ENCODE data around the gene PRKCH. TPM values are rescaled to one million over a fixed set of nuclear protein-coding genes. Genes with fewer than 3 reads are reported as not detected.
"Not testable (repeated sequence)": the region's sequence is repeated elsewhere in the genome, so short reads cannot be mapped to it uniquely, and the experiment has no call there.

Gene PRKCH
- total RNA-seq, 2 experiments from 2014 or later, result 0.85 to 2.3 TPM

DNA sequence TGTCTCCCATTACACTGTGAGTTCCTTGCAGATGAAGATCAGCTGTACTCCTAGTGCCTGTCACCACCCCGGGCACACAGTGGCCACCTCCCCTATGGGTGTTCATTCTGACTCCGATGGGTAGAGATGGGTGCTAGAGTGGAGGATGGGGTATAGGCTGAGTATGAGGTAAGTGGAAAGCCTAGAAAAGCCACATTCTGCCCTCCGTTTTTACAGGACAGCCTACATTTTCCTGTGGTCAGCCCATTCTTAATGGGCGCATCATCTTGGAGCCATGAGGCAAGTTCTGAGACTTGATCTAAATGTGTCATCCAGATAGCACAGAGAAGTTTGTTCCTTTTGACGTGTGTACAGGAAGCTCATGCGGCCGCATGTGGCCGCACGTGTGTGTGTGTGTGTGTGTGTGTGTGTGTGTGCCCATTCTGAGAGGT lies 207.2 kb downstream of the PRKCH start:
- H3K4me1 ChIP-seq (ENCODE audit: insufficient read depth, low read length, poor library complexity, severe bottlenecking), result peaks cover 26% of the 10 kb centered on the region

GRCh38 chr14:61529360-61529759 lies 208.0 kb downstream of the PRKCH start:
- not testable (repeated sequence) for BruUV-seq (replicated peaks)

More for the DNA sequence above, 207.2 kb downstream of the PRKCH start:
- no peak overlapping the region for H3K27ac ChIP-seq (ENCODE audit: low read depth, low read length, poor library complexity, severe bottlenecking)
- H3K79me2 ChIP-seq (ENCODE audit: insufficient read depth, low read depth, low read length), result no peaks in the 10 kb centered on the region
- no peak overlapping the region for H3K4me3 ChIP-seq (ENCODE audit: low read depth, low read length, poor library complexity, severe bottlenecking)
- CTCF ChIA-PET (ENCODE audit: unreplicated experiment), result no interaction called here
- H2AFZ ChIP-seq (ENCODE audit: low read length), result no peak overlapping the region
- no TSS peak for BruUV-seq (replicated peaks)
- no peaks in the 10 kb centered on the region for H3K9me3 ChIP-seq (ENCODE audit: low read length)
- H3K36me3 ChIP-seq (ENCODE audit: insufficient read depth, low read length), result no peaks in the 10 kb centered on the region
- no peak for DNase-seq (ENCODE audit: low spot score)
- POLR2A ChIA-PET, result interaction anchor here (0.6 kb wide), 1 partner anchor 99 kb away, joined by 3 read pairs; no protein-coding TSS in a partner anchor
- H3K9me2 ChIP-seq (ENCODE audit: insufficient read depth, low read length), result no peaks in the 10 kb centered on the region
- no peak overlapping the region for H3K4me2 ChIP-seq (ENCODE audit: low read length)
- H4K20me1 ChIP-seq (ENCODE audit: insufficient read depth, low read length), result no peaks in the 10 kb centered on the region
- intact Hi-C loops (cut with micrococcal nuclease; ENCODE audit: unreplicated experiment), result no loop called here
- no peak for TF ChIP-seq EZH2phosphoT487 (IDR thresholded peaks at IDR 0.05; ENCODE audit: borderline replicate concordance, low read depth, low read length)
- TF ChIP-seq, protein P1, sequence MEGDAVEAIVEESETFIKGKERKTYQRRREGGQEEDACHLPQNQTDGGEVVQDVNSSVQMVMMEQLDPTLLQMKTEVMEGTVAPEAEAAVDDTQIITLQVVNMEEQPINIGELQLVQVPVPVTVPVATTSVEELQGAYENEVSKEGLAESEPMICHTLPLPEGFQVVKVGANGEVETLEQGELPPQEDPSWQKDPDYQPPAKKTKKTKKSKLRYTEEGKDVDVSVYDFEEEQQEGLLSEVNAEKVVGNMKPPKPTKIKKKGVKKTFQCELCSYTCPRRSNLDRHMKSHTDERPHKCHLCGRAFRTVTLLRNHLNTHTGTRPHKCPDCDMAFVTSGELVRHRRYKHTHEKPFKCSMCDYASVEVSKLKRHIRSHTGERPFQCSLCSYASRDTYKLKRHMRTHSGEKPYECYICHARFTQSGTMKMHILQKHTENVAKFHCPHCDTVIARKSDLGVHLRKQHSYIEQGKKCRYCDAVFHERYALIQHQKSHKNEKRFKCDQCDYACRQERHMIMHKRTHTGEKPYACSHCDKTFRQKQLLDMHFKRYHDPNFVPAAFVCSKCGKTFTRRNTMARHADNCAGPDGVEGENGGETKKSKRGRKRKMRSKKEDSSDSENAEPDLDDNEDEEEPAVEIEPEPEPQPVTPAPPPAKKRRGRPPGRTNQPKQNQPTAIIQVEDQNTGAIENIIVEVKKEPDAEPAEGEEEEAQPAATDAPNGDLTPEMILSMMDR (conservative IDR thresholded peaks at IDR 0.05; ENCODE audit: low read length), result no peak

GRCh38 chr14:61530296-61530695 lies 208.9 kb downstream of the PRKCH start:
- no peak overlapping the region for H2AFZ ChIP-seq (ENCODE audit: low read length)
- H4K20me1 ChIP-seq (ENCODE audit: insufficient read depth, low read length), result no peaks in the 10 kb centered on the region
- TF ChIP-seq, protein P1 (conservative IDR thresholded peaks at IDR 0.05; ENCODE audit: low read length), result no peak
- TF ChIP-seq EZH2phosphoT487 (IDR thresholded peaks at IDR 0.05; ENCODE audit: borderline replicate concordance, low read depth, low read length), result no peak
- H3K27ac ChIP-seq (ENCODE audit: low read depth, low read length, poor library complexity, severe bottlenecking), result no peak overlapping the region
- no peak overlapping the region for H3K4me2 ChIP-seq (ENCODE audit: low read length)
- intact Hi-C loops (cut with micrococcal nuclease; ENCODE audit: unreplicated experiment), result no loop called here
- no peaks in the 10 kb centered on the region for H3K36me3 ChIP-seq (ENCODE audit: insufficient read depth, low read length)
- no peaks in the 10 kb centered on the region for H3K79me2 ChIP-seq (ENCODE audit: insufficient read depth, low read depth, low read length)
- ChIA-PET POLR2A (interaction anchor here (0.5 kb wide), 1 partner anchor 522 kb away, joined by 3 read pairs; no protein-coding TSS in a partner anchor), CTCF (ENCODE audit: unreplicated experiment) (no interaction called here)
- H3K4me1 ChIP-seq (ENCODE audit: insufficient read depth, low read length, poor library complexity, severe bottlenecking), result peaks cover 26% of the 10 kb centered on the region
- H3K9me3 ChIP-seq (ENCODE audit: low read length), result no peaks in the 10 kb centered on the region
- DNase-seq (ENCODE audit: low spot score), result no peak
- no TSS peak for BruUV-seq (replicated peaks)
- H3K4me3 ChIP-seq (ENCODE audit: low read depth, low read length, poor library complexity, severe bottlenecking), result no peak overlapping the region
- H3K9me2 ChIP-seq (ENCODE audit: insufficient read depth, low read length), result no peaks in the 10 kb centered on the region

More at GRCh38 chr14:61529360-61529759, 208.0 kb downstream of the PRKCH start:
- H3K4me1 ChIP-seq (ENCODE audit: insufficient read depth, low read length, poor library complexity, severe bottlenecking), result peaks cover 26% of the 10 kb centered on the region
- H2AFZ ChIP-seq (ENCODE audit: low read length); H3K4me3 ChIP-seq (ENCODE audit: low read depth, low read length, poor library complexity, severe bottlenecking); POLR2A ChIA-PET; CTCF ChIA-PET (ENCODE audit: unreplicated experiment); H3K4me2 ChIP-seq (ENCODE audit: low read length); H3K79me2 ChIP-seq (ENCODE audit: insufficient read depth, low read depth, low read length); intact Hi-C loops (cut with micrococcal nuclease; ENCODE audit: unreplicated experiment); H3K9me3 ChIP-seq (ENCODE audit: low read length); H4K20me1 ChIP-seq (ENCODE audit: insufficient read depth, low read length); H3K9me2 ChIP-seq (ENCODE audit: insufficient read depth, low read length); H3K27ac ChIP-seq (ENCODE audit: low read depth, low read length, poor library complexity, severe bottlenecking); DNase-seq (ENCODE audit: low spot score); H3K36me3 ChIP-seq (ENCODE audit: insufficient read depth, low read length): not testable (repeated sequence)
